Left kidney (tissue), 2 donors: ENCODE data around the gene ABCA2. TPM values are rescaled to one million over a fixed set of nuclear protein-coding genes. Genes with fewer than 3 reads are reported as not detected.

Source experiments
- DNase-seq: peaks from one replicate; pipeline ENCODE4 v3.0.0-alpha.2; 2013
- polyA plus RNA-seq: library from polyadenylated mRNA; unstranded; fragments of 120-200 nt; gene quantifications from one replicate; pipeline ENCODE4 v1.2.1, GENCODE V29; 2013; ENCODE audit not compliant: insufficient read length

The ABCA2 gene
- polyA plus RNA-seq, 1 donor = 46.6 TPM

- DNase-seq = no peak
Observed at GRCh38 chr9:136964833-136965422, 63.1 kb downstream of the ABCA2 start.

- DNase-seq = no peak
Observed at GRCh38 chr9:136964171-136964689, 63.8 kb downstream of the ABCA2 start.

GRCh38 chr9:136963751-136964150 lies 64.3 kb downstream of the ABCA2 start:
- no peak for DNase-seq

GRCh38 chr9:136963341-136963740 lies 64.7 kb downstream of the ABCA2 start:
- no peak for DNase-seq

GRCh38 chr9:136962701-136963248 lies 65.3 kb downstream of the ABCA2 start:
- DNase-seq = no peak

GRCh38 chr9:136962163-136962562 lies 65.9 kb downstream of the ABCA2 start:
- no peak for DNase-seq

GRCh38 chr9:136961279-136962065 lies 66.6 kb downstream of the ABCA2 start:
- no peak for DNase-seq

- no peak for DNase-seq
Observed at GRCh38 chr9:136960938-136961275, 67.1 kb downstream of the ABCA2 start.

- no peak for DNase-seq
Observed at GRCh38 chr9:136960212-136960937, 67.7 kb downstream of the ABCA2 start.

GRCh38 chr9:136958898-136959850 lies 68.9 kb downstream of the ABCA2 start:
- DNase-seq = no peak

- DNase-seq = no peak
Observed at GRCh38 chr9:136958473-136958872, 69.6 kb downstream of the ABCA2 start.

GRCh38 chr9:136957901-136958300 lies 70.1 kb downstream of the ABCA2 start:
- no peak for DNase-seq

GRCh38 chr9:136957461-136957860 lies 70.6 kb downstream of the ABCA2 start:
- DNase-seq = no peak

Other genes with a start within 250 kb of the ABCA2 start
- gene TMEM141, start 236.9 kb downstream of the ABCA2 start, polyA plus RNA-seq = 53.9 TPM
- 5.5 TPM for gene CCDC183, start 231.9 kb downstream of the ABCA2 start, polyA plus RNA-seq
- gene RABL6, start 220.3 kb downstream of the ABCA2 start, polyA plus RNA-seq = 59.9 TPM
- 1.00 TPM for gene AJM1, start 185.8 kb downstream of the ABCA2 start, polyA plus RNA-seq
- 64.9 TPM for gene PHPT1, start 178.8 kb downstream of the ABCA2 start, polyA plus RNA-seq
- 5.4 TPM for gene MAMDC4, start 175.9 kb downstream of the ABCA2 start, polyA plus RNA-seq
- 275 TPM for gene EDF1, start 161.9 kb downstream of the ABCA2 start, polyA plus RNA-seq
- 12.7 TPM for gene TRAF2, start 141.7 kb downstream of the ABCA2 start, polyA plus RNA-seq
- 33.7 TPM for gene FBXW5, start 83.5 kb downstream of the ABCA2 start, polyA plus RNA-seq
- 0.42 TPM for gene C8G, start 83.0 kb downstream of the ABCA2 start, polyA plus RNA-seq
- 20.2 TPM for gene LCN12, start 76.0 kb downstream of the ABCA2 start, polyA plus RNA-seq
- 61.3 TPM for gene PTGDS, start 50.7 kb downstream of the ABCA2 start, polyA plus RNA-seq
- 0.43 TPM for gene LCNL1, start 45.2 kb downstream of the ABCA2 start, polyA plus RNA-seq
- gene PAXX, start 35.8 kb downstream of the ABCA2 start, polyA plus RNA-seq = 23.3 TPM
- gene CLIC3, start 31.7 kb downstream of the ABCA2 start, polyA plus RNA-seq = not detected
- gene FUT7, start 3.9 kb upstream of the ABCA2 start, polyA plus RNA-seq = not detected
- gene NPDC1, start 17.9 kb upstream of the ABCA2 start, polyA plus RNA-seq = 18.4 TPM
- 4.7 TPM for gene ENTPD2, start 25.8 kb upstream of the ABCA2 start, polyA plus RNA-seq
- 7.2 TPM for gene SAPCD2, start 42.3 kb upstream of the ABCA2 start, polyA plus RNA-seq
- 6.9 TPM for gene UAP1L1, start 49.3 kb upstream of the ABCA2 start, polyA plus RNA-seq
- gene MAN1B1, start 58.7 kb upstream of the ABCA2 start, polyA plus RNA-seq = 61.4 TPM
- 16.8 TPM for gene DPP7, start 86.5 kb upstream of the ABCA2 start, polyA plus RNA-seq
- gene GRIN1, start 110.9 kb upstream of the ABCA2 start, polyA plus RNA-seq = not detected
- gene LRRC26, start 141.8 kb upstream of the ABCA2 start, polyA plus RNA-seq = not detected
- gene TMEM210, start 143.8 kb upstream of the ABCA2 start, polyA plus RNA-seq = not detected
- 42.9 TPM for gene ANAPC2, start 160.3 kb upstream of the ABCA2 start, polyA plus RNA-seq
- gene SSNA1, start 160.4 kb upstream of the ABCA2 start, polyA plus RNA-seq = 34.7 TPM
- 10.9 TPM for gene TPRN, start 172.5 kb upstream of the ABCA2 start, polyA plus RNA-seq
- gene TMEM203, start 177.4 kb upstream of the ABCA2 start, polyA plus RNA-seq = 39.0 TPM
- 12.2 TPM for gene NDOR1, start 177.5 kb upstream of the ABCA2 start, polyA plus RNA-seq
- gene RNF208, start 194.0 kb upstream of the ABCA2 start, polyA plus RNA-seq = 5.8 TPM
- 13.2 TPM for gene CYSRT1, start 196.9 kb upstream of the ABCA2 start, polyA plus RNA-seq
- gene RNF224, start 199.3 kb upstream of the ABCA2 start, polyA plus RNA-seq = 13.1 TPM
- 7.4 TPM for gene SLC34A3, start 202.7 kb upstream of the ABCA2 start, polyA plus RNA-seq
- gene TUBB4B, start 213.1 kb upstream of the ABCA2 start, polyA plus RNA-seq = 345 TPM
- 1.5 TPM for gene STPG3, start 223.0 kb upstream of the ABCA2 start, polyA plus RNA-seq
- gene NELFB, start 227.1 kb upstream of the ABCA2 start, polyA plus RNA-seq = 48.0 TPM
- gene TOR4A, start 249.5 kb upstream of the ABCA2 start, polyA plus RNA-seq = 4.5 TPM